HepG2 (cell line): ENCODE results near the gene ALS2. TPM values are rescaled to one million over a fixed set of nuclear protein-coding genes. Genes with fewer than 3 reads are reported as not detected.
A peak's percentile ranks its signal among the peaks of the same experiment; 100 is the strongest.

Source experiments
- CEBPG ChIP-seq: IDR thresholded peaks from 2 replicates; pipeline ENCODE4 v1.6.1; 2016
- CHD4 ChIP-seq: fragments of 200-600 bp; sonication (generic); IDR thresholded peaks from 2 replicates; pipeline ENCODE4 v1.7.0; 2017; ENCODE audit warnings: mild to moderate bottlenecking, low read length, borderline replicate concordance
- HDAC2 ChIP-seq: sonication (generic); formaldehyde crosslinking; IDR thresholded peaks from 2 replicates; pipeline ENCODE4 v1.4.0; 2020; ENCODE audit warnings: missing genetic modification reagents
- HINFP ChIP-seq: sonication (generic); formaldehyde crosslinking; IDR thresholded peaks from 2 replicates; pipeline ENCODE4 v1.4.0; 2020; ENCODE audit warnings: low read depth, mild to moderate bottlenecking, missing genetic modification reagents
- KMT2A ChIP-seq: sonication (generic); formaldehyde crosslinking; IDR thresholded peaks from 2 replicates; pipeline ENCODE4 v1.4.0; 2020; ENCODE audit warnings: missing genetic modification reagents
- NFAT5 ChIP-seq: sonication (generic); formaldehyde crosslinking; IDR thresholded peaks from 2 replicates; pipeline ENCODE4 v1.4.0; 2020; ENCODE audit warnings: missing genetic modification reagents
- NR2C2 ChIP-seq: sonication (generic); formaldehyde crosslinking; IDR thresholded peaks from 2 replicates; pipeline ENCODE4 v1.4.0; 2020; ENCODE audit warnings: missing genetic modification reagents, mild to moderate bottlenecking, moderate library complexity, borderline replicate concordance
- RBAK ChIP-seq: sonication (generic); formaldehyde crosslinking; IDR thresholded peaks from 2 replicates; pipeline ENCODE4 v1.5.1; 2020; ENCODE audit warnings: mild to moderate bottlenecking, missing genetic modification reagents
- TAF15 ChIP-seq: fragments of 200-400 bp; formaldehyde crosslinking; IDR thresholded peaks from one replicate; pipeline ENCODE4 v1.6.1; 2018; ENCODE audit warnings: mild to moderate bottlenecking, low read depth, low read length; ENCODE audit not compliant: poor library complexity, severe bottlenecking
- U2AF1 ChIP-seq: fragments of 200-400 bp; formaldehyde crosslinking; optimal IDR thresholded peaks from 2 replicates; pipeline ENCODE3; 2017; ENCODE audit warnings: mild to moderate bottlenecking, low read depth, low read length
- ZKSCAN1 ChIP-seq: fragments of 150-350 bp; IDR thresholded peaks from 2 replicates; pipeline ENCODE4 v1.6.1; 2014; ENCODE audit warnings: low read length
- ZNF101 ChIP-seq: sonication (generic); formaldehyde crosslinking; IDR thresholded peaks from 2 replicates; pipeline ENCODE4 v1.4.0; 2020; ENCODE audit warnings: mild to moderate bottlenecking, low read depth, missing genetic modification reagents, borderline replicate concordance
- ZNF382 ChIP-seq: sonication (generic); formaldehyde crosslinking; IDR thresholded peaks from 2 replicates; pipeline ENCODE4 v1.5.0; 2020; ENCODE audit warnings: missing genetic modification reagents, mild to moderate bottlenecking, borderline replicate concordance
- ZNF773 ChIP-seq: sonication (generic); formaldehyde crosslinking; IDR thresholded peaks from 2 replicates; pipeline ENCODE4 v1.4.0; 2020; ENCODE audit warnings: missing genetic modification reagents, borderline replicate concordance
- ZSCAN31 ChIP-seq: sonication (generic); formaldehyde crosslinking; IDR thresholded peaks from 2 replicates; pipeline ENCODE4 v1.5.0; 2020; ENCODE audit warnings: low read depth, mild to moderate bottlenecking, missing genetic modification reagents
- polyA plus RNA-seq, 8 experiments: library from polyadenylated mRNA; depleted of rRNA in 3 of 8; stranded (reverse) in 7 of 8; unstranded in 1 of 8; fragments of >200 nt; fragmentation: Illumina TruSeq in 4 of 8; extraction: Trizol in 4 of 8; gene quantifications; 2 replicates each; pipeline versions ENCODE4 v1.2.1 to v1.2.3, GENCODE V29; 2011 to 2016; ENCODE audit warnings: low read depth in 4 of 8, missing spikeins in 1 of 8, mixed read lengths in 1 of 8; ENCODE audit not compliant: insufficient read depth in 1 of 8
- total RNA-seq, 5 experiments: library from RNA; depleted of rRNA; stranded (reverse); fragments of >200 nt; fragmentation: Illumina TruSeq; extraction: Trizol; gene quantifications; 2 replicates each; pipeline ENCODE4 v1.2.3, GENCODE V29; 2016; ENCODE audit warnings: low read depth in 1 of 5
- TF ChIP-seq, protein P1 (sequence below): sonication (generic); formaldehyde crosslinking; IDR thresholded peaks from 2 replicates; pipeline ENCODE4 v1.4.0; 2020; ENCODE audit warnings: missing genetic modification reagents

ALS2 gene
- total and polyA plus RNA-seq, 2 of the 13 experiments (the other 11 are each of a cell fraction or from before 2014, with no cell fraction given) = 12.7 to 19.3 TPM

DNA sequence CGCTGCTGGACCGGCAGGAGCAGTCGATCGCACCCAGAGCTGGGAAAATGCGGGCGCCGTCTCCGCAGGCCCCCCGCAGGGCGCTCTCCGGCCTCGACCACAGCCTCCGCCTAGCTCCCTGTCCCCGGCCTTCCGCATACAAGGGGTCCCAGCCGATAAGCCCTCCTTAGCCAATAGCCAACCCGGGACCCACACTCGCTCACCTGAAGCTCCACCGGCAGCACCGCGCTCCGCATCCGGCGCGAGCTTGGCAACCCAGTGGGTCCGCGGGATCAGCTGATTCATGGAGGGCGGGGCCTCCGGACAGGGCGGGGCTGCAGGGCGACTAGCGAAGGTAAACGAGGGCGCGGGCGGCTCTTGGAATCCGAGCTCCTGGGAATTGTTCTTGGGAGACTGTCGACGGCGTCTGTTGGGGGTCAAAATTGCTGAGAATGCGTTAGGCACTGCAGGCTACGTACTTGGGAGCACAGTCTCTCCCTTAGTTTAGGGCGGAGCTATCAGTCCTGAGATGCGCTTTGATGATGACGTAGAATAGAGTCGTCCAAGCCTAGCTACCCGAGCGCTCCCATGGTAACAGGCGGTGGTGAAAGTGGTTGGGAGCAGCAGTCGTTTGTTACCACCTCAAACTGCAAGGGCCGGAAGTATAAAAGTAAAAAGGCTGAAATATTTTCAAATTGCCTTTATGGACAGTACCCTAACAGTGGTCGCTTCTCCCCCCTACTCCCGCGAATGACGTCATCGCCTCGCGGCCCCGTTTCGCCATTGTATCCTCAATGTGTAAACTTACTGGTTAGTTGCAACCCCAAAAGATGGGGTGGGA lies at the start of gene ALS2 (continued):
- TF ChIP-seq TAF15 = peak; percentile 38
- no peak for TF ChIP-seq CEBPG
- 0 out of 2 replicates have a peak, but pooled peaks have one; percentile 19 for TF ChIP-seq ZNF773 (CRISPR knock-in tag)
- no peak for TF ChIP-seq U2AF1
- TF ChIP-seq NFAT5 (CRISPR knock-in tag) = no peak; the same call in 1 of the 2 replicates
- TF ChIP-seq, protein P1, sequence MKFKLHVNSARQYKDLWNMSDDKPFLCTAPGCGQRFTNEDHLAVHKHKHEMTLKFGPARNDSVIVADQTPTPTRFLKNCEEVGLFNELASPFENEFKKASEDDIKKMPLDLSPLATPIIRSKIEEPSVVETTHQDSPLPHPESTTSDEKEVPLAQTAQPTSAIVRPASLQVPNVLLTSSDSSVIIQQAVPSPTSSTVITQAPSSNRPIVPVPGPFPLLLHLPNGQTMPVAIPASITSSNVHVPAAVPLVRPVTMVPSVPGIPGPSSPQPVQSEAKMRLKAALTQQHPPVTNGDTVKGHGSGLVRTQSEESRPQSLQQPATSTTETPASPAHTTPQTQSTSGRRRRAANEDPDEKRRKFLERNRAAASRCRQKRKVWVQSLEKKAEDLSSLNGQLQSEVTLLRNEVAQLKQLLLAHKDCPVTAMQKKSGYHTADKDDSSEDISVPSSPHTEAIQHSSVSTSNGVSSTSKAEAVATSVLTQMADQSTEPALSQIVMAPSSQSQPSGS (CRISPR knock-in tag) = peak; percentile 88
- TF ChIP-seq HDAC2 (CRISPR knock-in tag) = peak; percentile 59; the same call in 1 of the 2 replicates
- TF ChIP-seq ZKSCAN1 = no peak
- TF ChIP-seq ZNF101 (CRISPR knock-in tag) = no peak
- no peak for TF ChIP-seq RBAK (CRISPR knock-in tag)
- no peak; the same call in 1 of the 2 replicates for TF ChIP-seq CHD4
- TF ChIP-seq NR2C2 (CRISPR knock-in tag) = peak; percentile 53; the same call in 1 of the 2 replicates
- TF ChIP-seq HINFP (CRISPR knock-in tag) = no peak; the same call in 1 of the 2 replicates
- TF ChIP-seq ZSCAN31 (CRISPR knock-in tag) = peak; percentile 83; the same call in 1 of the 2 replicates
- peak; percentile 91 for TF ChIP-seq KMT2A (CRISPR knock-in tag)
- TF ChIP-seq ZNF382 = no peak
